HK-2 (cell line): ENCODE data around the gene CSTPP1.
"Not testable (repeated sequence)": the region's sequence is repeated elsewhere in the genome, so short reads cannot be mapped to it uniquely, and the experiment has no call there.

Experiments used
- DNase-seq: peaks from one replicate; pipeline ENCODE4 v3.0.0-alpha.2; 2018; ENCODE audit not compliant: unreplicated experiment

CSTPP1 gene

GRCh38 chr11:47050284-47050683 lies 113.7 kb downstream of the CSTPP1 start:
- no peak for DNase-seq

GRCh38 chr11:47051217-47051616 lies 114.7 kb downstream of the CSTPP1 start:
- DNase-seq = no peak

- DNase-seq = no peak
Measured at GRCh38 chr11:47052165-47052564, 115.6 kb downstream of the CSTPP1 start.

- no peak for DNase-seq
Measured at GRCh38 chr11:47052576-47052975, 116.0 kb downstream of the CSTPP1 start.

- DNase-seq = no peak
Measured at GRCh38 chr11:47055534-47055933, 119.0 kb downstream of the CSTPP1 start.

GRCh38 chr11:47056261-47056915 lies 119.8 kb downstream of the CSTPP1 start:
- DNase-seq = no peak

- no peak for DNase-seq
Measured at GRCh38 chr11:47057365-47057764, 120.8 kb downstream of the CSTPP1 start.

- DNase-seq = no peak
Measured at GRCh38 chr11:47060807-47061206, 124.2 kb downstream of the CSTPP1 start.

GRCh38 chr11:47061429-47062178 lies 125.0 kb downstream of the CSTPP1 start:
- no peak for DNase-seq

- no peak for DNase-seq
Measured at GRCh38 chr11:47062736-47063135, 126.2 kb downstream of the CSTPP1 start.

GRCh38 chr11:47067401-47067800 lies 130.8 kb downstream of the CSTPP1 start:
- DNase-seq = no peak

GRCh38 chr11:47070769-47071168 lies 134.2 kb downstream of the CSTPP1 start:
- no peak for DNase-seq

- no peak for DNase-seq
Measured at GRCh38 chr11:47071341-47071740, 134.8 kb downstream of the CSTPP1 start.

- DNase-seq = no peak
Measured at GRCh38 chr11:47071791-47072261, 135.3 kb downstream of the CSTPP1 start.

- DNase-seq = no peak
Measured at GRCh38 chr11:47078751-47079521, 142.4 kb downstream of the CSTPP1 start.

- DNase-seq = not testable (repeated sequence)
Measured at GRCh38 chr11:47080775-47081174, 144.2 kb downstream of the CSTPP1 start.

- DNase-seq = no peak
Measured at GRCh38 chr11:47083913-47084312, 147.4 kb downstream of the CSTPP1 start.

- no peak for DNase-seq
Measured at GRCh38 chr11:47087801-47088200, 151.2 kb downstream of the CSTPP1 start.

- DNase-seq = no peak
Measured at GRCh38 chr11:47093541-47093940, 157.0 kb downstream of the CSTPP1 start.

GRCh38 chr11:47096871-47097270 lies 160.3 kb downstream of the CSTPP1 start:
- DNase-seq = not testable (repeated sequence)

GRCh38 chr11:47098223-47098622 lies 161.7 kb downstream of the CSTPP1 start:
- not testable (repeated sequence) for DNase-seq

GRCh38 chr11:47099214-47099917 lies 162.8 kb downstream of the CSTPP1 start:
- no peak for DNase-seq
